ENCODE results near the gene KCTD1. TPM values are rescaled to one million over a fixed set of nuclear protein-coding genes. Genes with fewer than 3 reads are reported as not detected.

The KCTD1 gene
- total and polyA plus RNA-seq, 9 donors, result 10.7 to 31.1 (median 22.5) TPM

- Histone ChIP-seq H3K9me3 (no peaks in the 10 kb centered on the region), H3K4me1 (ENCODE audit: insufficient read depth) (no peaks in the 10 kb centered on the region), H3K36me3 (no peaks in the 10 kb centered on the region), H3K27me3 (no peaks in the 10 kb centered on the region), H3K27ac (no peak overlapping the region), H3K4me3 (no peak overlapping the region)
- DNase-seq, result no peak
- WGBS, 3 donors, result 77 to 84% (median 84%) methylated on average over 22 of the region's 22 CpGs
- TF ChIP-seq POLR2A (IDR thresholded peaks at IDR 0.05) (no peak), EP300 (IDR thresholded peaks at IDR 0.05) (no peak), CTCF (IDR thresholded peaks at IDR 0.05) (no peak)
- intact Hi-C loops (cut with DNase I), result no loop called here
Measured at GRCh38 chr18:26457611-26458353, 90.6 kb downstream of the KCTD1 start.

GRCh38 chr18:26457195-26457594 is 91.2 kb downstream of the KCTD1 start:
- Histone ChIP-seq H3K27ac (no peak overlapping the region), H3K4me3 (no peak overlapping the region), H3K9me3 (no peaks in the 10 kb centered on the region), H3K4me1 (ENCODE audit: insufficient read depth) (no peaks in the 10 kb centered on the region), H3K36me3 (no peaks in the 10 kb centered on the region), H3K27me3 (no peaks in the 10 kb centered on the region)
- no peak for DNase-seq
- TF ChIP-seq EP300 (IDR thresholded peaks at IDR 0.05) (no peak), POLR2A (IDR thresholded peaks at IDR 0.05) (no peak), CTCF (IDR thresholded peaks at IDR 0.05) (no peak)
- intact Hi-C loops (cut with DNase I), result no loop called here
- 91 to 94% (median 92%) methylated on average over 4 of the region's 4 CpGs for WGBS, 3 donors

GRCh38 chr18:26456070-26456491 is 92.3 kb downstream of the KCTD1 start:
- intact Hi-C loops (cut with DNase I), result no loop called here
- 85 to 93% (median 85%) methylated on average over 3 of the region's 3 CpGs for WGBS, 3 donors
- H3K9me3 ChIP-seq, result no peaks in the 10 kb centered on the region
- H3K36me3 ChIP-seq, result no peaks in the 10 kb centered on the region
- H3K27me3 ChIP-seq, result no peaks in the 10 kb centered on the region
- TF ChIP-seq EP300 (IDR thresholded peaks at IDR 0.05), result no peak
- no peak for TF ChIP-seq POLR2A (IDR thresholded peaks at IDR 0.05)
- no peak for TF ChIP-seq CTCF (IDR thresholded peaks at IDR 0.05)
- no peak for DNase-seq
- H3K4me3 ChIP-seq, result no peak overlapping the region
- no peak overlapping the region for H3K27ac ChIP-seq
- H3K4me1 ChIP-seq (ENCODE audit: insufficient read depth), result no peaks in the 10 kb centered on the region

- H3K27me3 ChIP-seq, result no peaks in the 10 kb centered on the region
- no peak overlapping the region for H3K27ac ChIP-seq
- intact Hi-C loops (cut with DNase I), result no loop called here
- DNase-seq, result no peak
- no peaks in the 10 kb centered on the region for H3K9me3 ChIP-seq
- TF ChIP-seq EP300 (IDR thresholded peaks at IDR 0.05), result no peak
- 95 to 97% (median 97%) methylated on average over 15 of the region's 15 CpGs for WGBS, 3 donors
- no peak overlapping the region for H3K4me3 ChIP-seq
- no peaks in the 10 kb centered on the region for H3K4me1 ChIP-seq (ENCODE audit: insufficient read depth)
- no peaks in the 10 kb centered on the region for H3K36me3 ChIP-seq
Measured at GRCh38 chr18:26455639-26456038, 92.7 kb downstream of the KCTD1 start.

GRCh38 chr18:26454616-26455015 is 93.7 kb downstream of the KCTD1 start:
- DNase-seq, result no peak
- 86 to 96% (median 96%) methylated on average over 6 of the region's 6 CpGs for WGBS, 3 donors
- H3K9me3 ChIP-seq, result no peaks in the 10 kb centered on the region
- H3K27me3 ChIP-seq, result no peaks in the 10 kb centered on the region
- TF ChIP-seq EP300 (IDR thresholded peaks at IDR 0.05) (no peak), CTCF (IDR thresholded peaks at IDR 0.05) (no peak), POLR2A (IDR thresholded peaks at IDR 0.05) (no peak)
- no peaks in the 10 kb centered on the region for H3K36me3 ChIP-seq
- intact Hi-C loops (cut with DNase I), result no loop called here
- H3K4me1 ChIP-seq (ENCODE audit: insufficient read depth), result no peaks in the 10 kb centered on the region
- no peak overlapping the region for H3K27ac ChIP-seq
- H3K4me3 ChIP-seq, result no peak overlapping the region

Data from ovary (tissue), 9 donors.